A673 (cell line): ENCODE measurements around the gene DYNLT2B. TPM values are rescaled to one million over a fixed set of nuclear protein-coding genes. Genes with fewer than 3 reads are reported as not detected.

Experiments
- BruUV-seq: library from RNA; stranded (reverse); fragments of 400-500 nt; replicated peaks from 2 replicates; lab custom pipeline; 2021; lab: Mats Ljungman, UMichigan
- CTCF ChIA-PET: fragments of 300-600 bp; sonication (Branson Sonifier 250); formaldehyde crosslinking; loops from one replicate; lab custom pipeline; 2022; ENCODE audit warnings: antibody characterized with exemption; lab: Charles Lee
- POLR2A ChIA-PET: fragments of 300-600 bp; sonication (Branson Sonifier 250); formaldehyde crosslinking; loops from one replicate; lab custom pipeline; 2022; ENCODE audit warnings: antibody characterized with exemption; ENCODE audit not compliant: low non-redundant PET; lab: Charles Lee
- DNase-seq: peaks from one replicate; pipeline ENCODE4 v3.0.0-alpha.2; 2015; ENCODE audit warnings: low spot score
- H3K27ac ChIP-seq: fragments of 200-600 bp; sonication (generic); 2 replicates; pipeline ENCODE4 v1.5.1; 2016; ENCODE audit warnings: mixed run types, low read depth, mild to moderate bottlenecking, mixed read lengths, antibody characterized with exemption, low read length; ENCODE audit not compliant: poor library complexity, severe bottlenecking
- H3K27me3 ChIP-seq: fragments of 200-600 bp; sonication (generic); replicated peaks from 2 replicates; pipeline ENCODE4 v1.6.1; 2017; ENCODE audit warnings: mixed run types, low read depth, mild to moderate bottlenecking, mixed read lengths, antibody characterized with exemption, low read length; ENCODE audit not compliant: insufficient read depth, poor library complexity
- H3K36me3 ChIP-seq: fragments of 200-600 bp; sonication (generic); 2 replicates; pipeline ENCODE4 v1.6.1; 2016; ENCODE audit warnings: mixed run types, mild to moderate bottlenecking, mixed read lengths, antibody characterized with exemption, low read length; ENCODE audit not compliant: insufficient read depth, poor library complexity, severe bottlenecking
- H3K4me1 ChIP-seq: fragments of 200-600 bp; sonication (generic); 2 replicates; pipeline ENCODE4 v1.6.1; 2017; ENCODE audit warnings: mixed run types, mild to moderate bottlenecking, mixed read lengths, antibody characterized with exemption, low read length; ENCODE audit not compliant: insufficient read depth, poor library complexity, severe bottlenecking
- H3K4me3 ChIP-seq: fragments of 200-600 bp; sonication (generic); 2 replicates; pipeline ENCODE4 v1.5.1; 2016; ENCODE audit warnings: low read depth, mixed run types, mild to moderate bottlenecking, mixed read lengths, low read length; ENCODE audit not compliant: poor library complexity, severe bottlenecking
- H3K9me3 ChIP-seq: fragments of 200-600 bp; sonication (generic); 2 replicates; pipeline ENCODE4 v1.6.1; 2016; ENCODE audit warnings: mixed run types, low read depth, mild to moderate bottlenecking, mixed read lengths, antibody characterized with exemption, low read length; ENCODE audit not compliant: poor library complexity, severe bottlenecking
- CTCF ChIP-seq: fragments of 300-800, 200-600 bp; sonication (generic); conservative IDR thresholded peaks from 2 replicates; pipeline ENCODE4 v1.5.1; 2017; ENCODE audit warnings: low read depth, mild to moderate bottlenecking, antibody characterized with exemption, low read length, moderate library complexity, mixed read lengths
- EZH2 ChIP-seq: fragments of 200-600 bp; sonication (generic); IDR thresholded peaks from 2 replicates; pipeline ENCODE4 v1.6.1; 2017; ENCODE audit warnings: borderline replicate concordance, low read depth, mild to moderate bottlenecking, mixed read lengths, antibody characterized with exemption, low read length; ENCODE audit not compliant: poor library complexity, severe bottlenecking
- intact Hi-C: fragments of 100-400 bp; cut with micrococcal nuclease; formaldehyde crosslinking; loops from one replicate; pipeline ENCODE4 v1.10.0; 2022; ENCODE audit not compliant: unreplicated experiment
- total RNA-seq: library from RNA; stranded (reverse); gene quantifications from 2 replicates; pipeline ENCODE4 v1.2.3, GENCODE V29; 2021

The DYNLT2B gene
- total RNA-seq, 1 experiment from 2014 or later = 24.6 TPM

GRCh38 chr3:196268284-196269163 lies 49.5 kb downstream of the DYNLT2B start:
- CTCF ChIA-PET = interaction anchor here (0.5 to 1.1 kb wide), 4 partner anchors 15 to 256 kb away, joined by 3 to 6 read pairs (median 4); no protein-coding TSS in a partner anchor

GRCh38 chr3:196263819-196264218 lies 54.2 kb downstream of the DYNLT2B start:
- Histone ChIP-seq H3K36me3 (peaks cover 11% of the 10 kb centered on the region), H3K4me3 (no peak overlapping the region), H3K4me1 (peaks cover 14% of the 10 kb centered on the region), H3K27me3 (no peaks in the 10 kb centered on the region), H3K9me3 (no peaks in the 10 kb centered on the region), H3K27ac (no peak overlapping the region)
- intact Hi-C loops = no loop called here
- TF ChIP-seq CTCF = no peak
- no peak for TF ChIP-seq EZH2
- DNase-seq = no peak
- ChIA-PET POLR2A (no interaction called here), CTCF (no interaction called here)
- no TSS peak for BruUV-seq

More at GRCh38 chr3:196268284-196269163, 49.5 kb downstream of the DYNLT2B start:
- no peak overlapping the region for H3K4me3 ChIP-seq
- H3K9me3 ChIP-seq = no peaks in the 10 kb centered on the region
- peaks cover 23% of the 10 kb centered on the region for H3K36me3 ChIP-seq
- TF ChIP-seq EZH2 (no peak), CTCF (no peak)
- intact Hi-C loops = no loop called here
- BruUV-seq = no TSS peak
- H3K4me1 ChIP-seq = peaks cover 10% of the 10 kb centered on the region
- POLR2A ChIA-PET = no interaction called here
- no peaks in the 10 kb centered on the region for H3K27me3 ChIP-seq
- peak; percentile 95 for DNase-seq
- peak overlapping the region; percentile 90 for H3K27ac ChIP-seq

GRCh38 chr3:196260784-196261183 lies 57.3 kb downstream of the DYNLT2B start:
- peaks cover 3% of the 10 kb centered on the region for H3K4me1 ChIP-seq
- no TSS peak for BruUV-seq
- H3K27me3 ChIP-seq = no peaks in the 10 kb centered on the region
- ChIA-PET POLR2A (no interaction called here), CTCF (no interaction called here)
- H3K36me3 ChIP-seq = no peaks in the 10 kb centered on the region
- TF ChIP-seq CTCF (no peak), EZH2 (no peak)
- H3K9me3 ChIP-seq = no peaks in the 10 kb centered on the region
- no peak overlapping the region for H3K4me3 ChIP-seq
- intact Hi-C loops = no loop called here
- no peak overlapping the region for H3K27ac ChIP-seq
- no peak for DNase-seq
